Medulla oblongata (tissue), 1 donor: ENCODE measurements around the gene SLC27A3.
"Not testable (repeated sequence)": the region's sequence is repeated elsewhere in the genome, so short reads cannot be mapped to it uniquely, and the experiment has no call there.

Source experiments
- DNase-seq: peaks from one replicate; pipeline ENCODE4 v3.0.0-alpha.2; 2015; ENCODE audit errors: extremely low spot score

SLC27A3 gene

GRCh38 chr1:153763365-153764225 lies 11.6 kb upstream of the SLC27A3 start:
- peak; percentile 65 for DNase-seq

GRCh38 chr1:153764310-153764709 lies 10.9 kb upstream of the SLC27A3 start:
- no peak for DNase-seq

GRCh38 chr1:153766663-153767062 lies 8.5 kb upstream of the SLC27A3 start:
- not testable (repeated sequence) for DNase-seq

GRCh38 chr1:153767519-153767918 lies 7.7 kb upstream of the SLC27A3 start:
- DNase-seq: no peak

- DNase-seq: no peak
Observed at GRCh38 chr1:153768316-153769181, 6.7 kb upstream of the SLC27A3 start.

GRCh38 chr1:153769221-153769620 lies 6.0 kb upstream of the SLC27A3 start:
- DNase-seq: no peak

- no peak for DNase-seq
Observed at GRCh38 chr1:153770797-153771196, 4.4 kb upstream of the SLC27A3 start.

GRCh38 chr1:153771261-153771660 lies 3.9 kb upstream of the SLC27A3 start:
- no peak for DNase-seq

- no peak for DNase-seq
Observed at GRCh38 chr1:153771841-153772593, 3.2 kb upstream of the SLC27A3 start.

- DNase-seq: peak; percentile 50
Observed at GRCh38 chr1:153773096-153773921, 1.9 kb upstream of the SLC27A3 start.

GRCh38 chr1:153774026-153774595 lies 1.1 kb upstream of the SLC27A3 start:
- DNase-seq: no peak

- no peak for DNase-seq
Observed at GRCh38 chr1:153775458-153776327, 486 bp downstream of the SLC27A3 start.

- no peak for DNase-seq
Observed at GRCh38 chr1:153776352-153776751, 1.1 kb downstream of the SLC27A3 start.

- no peak for DNase-seq
Observed at GRCh38 chr1:153776845-153777370, 1.7 kb downstream of the SLC27A3 start.

- peak; percentile 53 for DNase-seq
Observed at GRCh38 chr1:153777648-153778047, 2.4 kb downstream of the SLC27A3 start.

GRCh38 chr1:153778051-153778823 lies 3.0 kb downstream of the SLC27A3 start:
- no peak for DNase-seq

- DNase-seq: no peak
Observed at GRCh38 chr1:153778824-153779519, 3.8 kb downstream of the SLC27A3 start.
